HG02973 (cell line): ENCODE measurements around the gene EIF3I.
A peak's percentile ranks its signal among the peaks of the same experiment; 100 is the strongest.

ENCODE experiments used
- ATAC-seq: cut with Tn5 transposase; IDR thresholded peaks from one replicate; pipeline ENCODE4 v1.9.1; 2021; ENCODE audit warnings: moderate library complexity; ENCODE audit not compliant: unreplicated experiment

Gene EIF3I

DNA sequence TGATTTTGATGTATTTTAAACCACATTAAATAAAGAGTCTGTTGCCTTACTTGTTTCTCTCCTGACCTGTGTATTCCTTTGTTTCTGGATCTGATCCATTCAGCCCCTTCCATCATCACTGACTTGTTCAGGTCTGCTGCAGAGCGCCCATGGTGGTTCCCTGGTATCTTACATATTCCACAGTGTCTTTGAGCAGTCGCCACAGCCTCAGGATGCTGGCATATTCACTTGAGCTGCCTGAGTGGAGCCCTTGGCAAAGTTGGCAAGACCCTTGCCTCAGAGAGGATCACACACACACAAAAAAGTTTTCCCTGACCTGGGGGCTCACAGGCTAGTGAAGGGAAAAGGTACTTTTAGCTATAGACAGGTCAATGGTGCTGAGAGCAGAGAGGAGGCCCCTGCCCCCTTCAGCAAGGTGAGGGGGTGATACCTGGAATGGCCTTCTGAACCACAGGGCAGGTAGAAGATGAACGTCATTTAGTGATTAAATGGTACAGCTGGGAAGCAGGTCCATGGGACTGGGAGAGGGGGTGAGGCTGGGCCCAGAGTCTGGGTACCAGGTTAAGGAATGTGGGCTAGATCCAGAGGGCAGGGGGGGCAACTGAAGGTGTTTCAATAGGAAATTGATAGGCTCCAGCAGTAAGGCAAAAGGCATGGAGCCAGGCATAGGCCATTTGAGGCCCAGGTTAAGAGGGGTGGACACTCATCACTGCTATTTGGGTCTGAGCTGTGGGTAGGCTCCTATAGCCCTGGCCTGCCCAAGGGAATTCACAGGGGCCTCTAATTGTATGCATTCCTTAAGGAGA, 23.8 kb upstream of the EIF3I start:
- ATAC-seq, result no peak

DNA sequence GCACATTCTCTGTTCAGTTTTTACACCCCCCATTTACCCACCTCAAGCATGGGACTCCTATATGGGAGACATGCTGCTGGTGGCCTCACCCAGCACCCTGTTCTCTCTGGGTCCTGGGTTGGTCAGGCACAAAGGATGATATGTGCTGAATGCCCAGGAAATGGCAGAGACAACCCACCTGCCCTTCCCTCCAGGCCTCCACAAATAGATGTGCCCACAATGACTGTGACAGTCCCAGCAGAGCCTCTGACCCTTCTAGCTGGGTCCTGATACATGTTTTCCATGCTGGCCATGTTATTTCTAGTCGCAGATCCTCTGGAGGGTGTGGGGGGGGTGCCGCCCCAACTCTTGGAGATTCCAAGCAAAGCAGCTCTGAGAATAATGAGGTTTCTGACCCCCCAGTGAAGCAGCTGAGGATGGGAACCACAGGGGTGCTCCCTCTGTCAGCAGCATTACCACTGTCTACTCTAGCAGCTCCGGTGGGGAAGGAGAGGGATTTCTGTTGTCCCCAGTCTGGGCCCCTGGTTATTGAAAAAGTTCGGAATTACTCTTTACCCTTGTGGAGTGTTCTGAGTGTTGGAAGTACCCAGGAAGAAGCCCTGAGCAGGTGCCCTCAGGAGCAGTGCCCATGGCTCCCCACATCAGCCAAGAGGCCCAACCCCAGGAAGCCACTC, 23.0 kb upstream of the EIF3I start:
- no peak for ATAC-seq

DNA sequence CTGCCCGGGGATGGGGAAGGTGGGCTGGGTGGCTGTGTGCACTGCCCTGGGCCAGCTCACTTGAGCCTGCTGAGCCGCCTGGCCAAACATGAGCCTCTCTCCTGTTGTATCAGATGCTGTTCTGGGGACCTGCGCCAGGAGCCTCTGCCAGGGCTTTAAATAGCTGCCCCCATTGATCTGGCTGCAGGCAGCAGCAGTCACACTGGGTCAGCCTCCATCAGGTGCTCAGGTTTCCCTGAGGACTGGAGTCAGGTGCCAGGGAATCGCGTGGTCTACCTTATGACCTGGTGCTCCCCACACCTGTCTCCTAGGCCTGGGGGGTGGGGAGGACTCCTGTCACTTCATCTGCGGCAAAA, 22.5 kb upstream of the EIF3I start:
- ATAC-seq, result no peak

DNA sequence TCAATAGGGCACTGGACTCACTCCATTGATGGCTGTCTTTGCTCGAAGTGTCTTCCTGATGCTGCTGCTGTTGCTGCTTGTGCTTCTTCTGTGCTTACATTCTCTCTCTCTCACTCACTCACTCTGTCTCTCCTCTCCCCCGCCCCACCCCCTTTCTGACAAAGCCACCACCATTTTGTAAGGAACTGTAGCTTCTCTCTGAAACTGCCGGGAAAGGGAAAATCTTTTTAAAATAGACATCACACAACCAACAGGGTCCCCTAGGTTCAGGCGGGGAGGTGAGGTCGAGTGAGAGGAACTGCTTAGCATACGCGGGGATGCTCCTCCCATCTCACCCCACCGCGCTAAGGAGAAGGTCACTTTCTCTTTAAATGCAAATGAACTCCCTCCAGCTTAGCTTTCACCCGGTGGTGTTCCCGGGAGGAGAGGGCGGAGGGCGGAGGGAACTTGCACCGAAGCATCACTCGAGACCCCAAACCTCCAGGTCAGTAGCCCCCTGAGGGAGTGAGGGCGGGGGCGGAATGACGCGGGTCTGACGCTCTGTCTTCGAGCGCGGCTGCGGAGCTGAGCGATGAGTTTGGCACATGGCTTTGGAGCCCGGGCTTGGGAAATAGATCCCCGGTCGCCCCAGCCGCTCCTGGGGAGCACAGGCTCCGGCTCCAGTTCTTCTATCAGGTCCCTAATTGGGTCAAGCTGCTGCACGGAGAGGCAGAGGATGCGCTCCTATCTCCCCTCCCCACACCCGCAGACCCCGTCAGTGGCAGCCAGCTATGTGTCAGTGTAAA, 21.8 kb upstream of the EIF3I start, which contains the start of gene CCDC28B:
CCDC28B (plus strand) TSS at position 370 of the 785 bp plus-strand sequence. CDS start 1,341 bp downstream, outside the sequence.
- no peak for ATAC-seq

DNA sequence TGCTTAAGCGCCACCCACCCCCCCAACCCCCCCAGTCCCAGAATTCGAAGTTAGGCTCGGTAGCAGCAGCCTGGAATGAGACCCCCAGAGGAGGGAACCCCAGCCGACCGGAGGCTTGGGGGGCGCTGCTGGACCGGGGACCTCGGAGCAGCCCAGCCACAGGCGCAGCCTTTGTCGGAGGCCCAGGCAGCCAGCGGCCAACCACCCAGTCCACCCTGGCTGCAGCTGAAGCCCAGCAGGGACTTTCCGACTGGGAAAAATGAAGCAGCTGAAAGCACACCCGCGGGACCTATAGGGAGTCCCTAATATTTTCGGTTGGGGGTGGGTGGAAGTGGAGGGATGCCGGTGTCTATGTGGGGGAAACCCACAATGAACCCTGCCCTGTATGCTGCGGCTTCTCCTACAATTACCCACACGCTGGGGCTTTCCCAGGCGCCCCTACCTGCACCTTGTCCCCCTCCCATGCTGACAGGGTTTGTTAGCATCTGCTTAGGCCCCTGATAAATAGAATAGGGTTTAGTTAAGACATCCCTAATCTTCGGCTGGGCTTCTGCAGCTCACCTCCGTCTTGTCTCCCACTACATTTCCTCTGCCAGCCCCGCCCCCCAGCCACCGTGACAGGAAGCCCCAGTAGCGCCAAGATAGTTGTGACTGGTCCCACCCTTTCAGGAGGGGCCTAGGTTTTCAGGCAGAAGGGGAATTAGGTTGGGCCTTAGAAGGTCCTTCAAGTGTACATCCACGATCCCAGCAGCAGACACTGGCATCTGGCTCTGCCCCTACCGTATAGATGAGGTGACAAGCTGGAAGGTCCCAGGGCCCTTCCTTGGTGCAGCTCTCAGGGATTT, 21.0 kb upstream of the EIF3I start:
- ATAC-seq, result peak; percentile 30

DNA sequence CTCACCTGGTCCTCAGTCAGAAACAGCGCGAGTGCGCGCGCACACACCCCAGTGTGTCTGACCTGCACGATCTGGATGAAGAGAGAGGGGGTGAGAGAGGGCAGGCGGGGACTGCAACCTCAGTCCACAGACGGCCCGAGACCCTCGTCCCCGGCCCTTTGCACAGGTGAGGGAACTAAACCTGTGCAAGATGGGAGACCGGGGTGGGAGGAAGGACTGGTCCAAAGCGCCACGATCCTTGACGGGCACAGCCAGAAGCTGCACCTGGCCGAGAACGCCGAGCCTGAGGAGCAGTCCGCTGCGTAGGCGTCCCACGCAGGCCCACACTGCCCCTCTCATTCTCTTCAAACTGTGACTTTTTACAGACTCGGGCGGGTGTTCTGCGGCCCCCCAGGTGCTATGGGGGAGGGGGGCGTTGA, 17.3 kb upstream of the EIF3I start:
- no peak for ATAC-seq

DNA sequence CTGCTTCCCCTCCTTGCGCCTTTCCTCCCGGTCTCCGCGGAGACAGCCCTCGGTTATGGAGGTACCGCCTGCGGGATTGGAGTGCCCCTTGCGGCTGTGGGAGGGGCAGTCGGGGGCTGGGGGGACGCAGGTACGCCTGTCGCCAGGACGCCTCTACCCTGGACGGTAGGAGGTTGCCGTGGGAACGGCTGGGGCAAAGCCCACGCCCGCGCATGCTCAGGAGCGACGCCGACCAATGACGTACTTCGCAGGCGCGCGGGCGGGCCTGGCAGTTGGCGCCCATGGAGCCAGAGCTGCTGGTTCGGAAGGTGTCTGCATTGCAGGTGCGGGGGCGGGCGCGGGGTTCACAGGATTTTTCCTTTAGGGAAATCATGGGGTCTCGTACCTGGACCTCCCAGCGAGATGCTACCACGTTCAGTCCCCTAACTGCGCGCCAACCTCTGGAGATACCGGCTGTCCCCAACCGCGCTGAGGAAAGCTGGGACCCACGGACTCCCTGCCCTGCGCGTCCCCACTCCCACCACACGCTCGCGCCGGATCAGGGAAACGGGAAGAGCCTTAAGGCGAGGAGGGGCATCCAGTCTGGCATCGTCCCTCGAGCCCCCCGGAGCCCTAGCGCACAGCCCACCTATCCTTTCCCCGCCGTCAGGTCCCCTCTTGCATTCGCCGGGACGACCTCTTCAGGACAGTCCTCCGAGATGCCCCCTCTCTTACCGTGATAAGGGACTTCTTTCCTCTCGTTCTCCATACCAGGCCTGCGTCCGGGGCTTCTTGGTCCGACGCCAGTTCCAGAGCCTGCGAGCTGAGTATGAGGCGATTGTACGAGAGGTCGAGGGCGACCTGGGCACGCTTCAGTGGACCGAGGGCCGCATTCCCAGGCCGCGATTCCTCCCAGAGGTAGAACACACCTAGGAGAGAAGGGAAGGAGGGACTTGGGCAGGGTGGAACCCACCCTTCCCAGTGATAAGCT, 16.5 kb upstream of the EIF3I start, which contains the start of gene IQCC:
IQCC (plus strand) TSS at position 271 of the 970 bp plus-strand sequence; CDS start at position 282, 11 bp downstream.
- ATAC-seq, result peak; percentile 45

DNA sequence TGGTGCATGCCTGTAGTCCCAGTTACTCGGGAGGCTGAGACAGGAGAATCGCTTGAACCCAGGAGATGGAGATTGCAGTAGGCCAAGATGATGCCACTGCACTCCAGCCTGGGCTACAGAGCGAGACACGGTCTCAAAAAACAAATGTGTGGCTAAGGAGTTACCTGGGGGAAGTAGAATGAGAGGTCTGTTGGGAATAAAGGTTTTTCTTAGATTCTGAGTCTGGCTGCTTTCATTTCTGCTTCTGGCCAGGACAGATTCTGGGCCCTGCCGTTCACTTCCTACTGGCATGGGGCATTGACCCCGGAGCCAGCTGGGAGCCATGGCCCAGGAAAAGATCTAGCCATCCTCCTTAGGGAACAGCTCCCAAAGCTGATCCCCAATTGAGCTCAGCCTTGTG, 13.7 kb upstream of the EIF3I start:
- ATAC-seq, result no peak

DNA sequence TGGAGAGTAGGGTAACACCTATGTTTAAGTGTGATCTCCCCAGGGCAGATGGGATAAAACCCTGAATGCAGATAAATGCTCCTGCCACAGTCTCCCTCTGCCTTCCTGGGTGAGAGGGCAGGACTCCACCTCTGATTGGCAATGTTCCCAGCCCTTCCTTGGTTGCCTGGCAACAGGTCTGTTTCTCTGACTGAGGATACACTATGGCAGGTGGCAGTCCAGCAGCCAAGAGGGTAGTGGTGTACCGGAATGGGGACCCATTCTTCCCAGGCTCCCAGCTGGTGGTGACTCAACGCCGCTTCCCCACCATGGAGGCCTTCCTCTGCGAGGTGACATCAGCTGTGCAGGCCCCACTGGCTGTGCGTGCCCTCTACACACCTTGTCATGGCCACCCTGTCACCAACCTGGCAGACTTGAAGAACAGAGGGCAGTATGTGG, 13.3 kb upstream of the EIF3I start, which contains the start of gene DCDC2B:
DCDC2B (plus strand) TSS at position 199 of the 438 bp plus-strand sequence; CDS start at position 204, 5 bp downstream.
- ATAC-seq, result no peak

DNA sequence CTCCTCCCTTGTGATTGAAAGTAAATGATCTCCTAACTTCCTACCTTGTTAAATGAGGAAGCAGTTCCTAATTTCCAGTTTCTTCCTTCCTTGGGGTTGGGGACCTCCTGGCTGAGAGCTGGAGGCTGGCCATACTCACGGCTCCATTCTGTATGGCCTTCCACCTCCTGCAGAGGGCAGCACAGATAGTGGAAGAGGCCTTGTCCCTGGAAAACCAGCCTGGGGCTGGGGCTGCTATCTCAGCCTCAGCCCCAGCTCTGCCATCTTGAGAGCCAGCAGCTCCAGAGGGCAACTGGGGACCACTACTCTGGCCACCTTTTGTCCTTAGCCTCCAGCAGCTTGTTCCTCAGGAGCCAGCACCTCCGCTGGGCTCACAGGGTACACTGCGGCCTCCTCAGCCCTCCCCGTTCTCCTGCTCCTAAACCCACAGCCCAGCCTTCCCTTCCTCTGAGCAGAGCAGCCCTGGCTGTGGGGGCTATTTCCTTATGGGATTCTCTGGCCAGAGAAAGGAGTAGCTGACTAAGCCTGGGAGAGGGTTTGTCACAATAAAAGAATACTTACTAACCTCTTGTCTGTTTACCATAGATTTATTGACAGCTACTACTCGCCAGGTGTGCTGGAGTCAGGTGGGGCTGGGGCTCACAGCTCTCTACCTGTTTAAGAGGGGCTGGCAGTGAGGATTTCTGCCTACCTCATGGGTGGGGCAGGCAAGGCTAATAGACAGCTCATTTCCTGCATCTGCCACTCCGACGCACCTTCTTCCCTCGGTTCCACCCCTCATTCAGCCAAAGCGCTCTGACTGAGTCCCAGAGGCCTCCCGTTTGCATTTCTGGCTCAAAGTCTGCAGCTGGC, 6.4 kb upstream of the EIF3I start:
- no peak for ATAC-seq

DNA sequence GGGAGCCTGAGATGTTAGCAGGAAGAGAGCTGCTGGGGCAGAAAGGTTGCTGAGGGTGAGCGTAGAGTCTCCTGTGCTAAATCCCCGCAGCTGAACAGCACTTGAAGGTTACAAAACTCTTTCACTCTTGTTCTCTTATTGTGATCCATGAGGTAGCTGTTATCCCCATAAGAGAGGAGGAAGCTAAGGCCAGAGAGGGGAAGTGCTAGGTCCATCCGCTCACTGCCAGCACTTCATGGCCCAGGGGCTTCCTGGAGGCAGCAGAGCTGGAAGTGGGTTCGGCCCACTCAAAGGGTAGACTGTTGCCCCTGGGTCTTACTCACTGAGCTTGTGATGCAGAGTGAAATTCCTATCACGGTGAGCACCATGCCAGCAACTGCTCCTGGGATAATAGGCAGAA, 5.6 kb upstream of the EIF3I start:
- ATAC-seq, result no peak

DNA sequence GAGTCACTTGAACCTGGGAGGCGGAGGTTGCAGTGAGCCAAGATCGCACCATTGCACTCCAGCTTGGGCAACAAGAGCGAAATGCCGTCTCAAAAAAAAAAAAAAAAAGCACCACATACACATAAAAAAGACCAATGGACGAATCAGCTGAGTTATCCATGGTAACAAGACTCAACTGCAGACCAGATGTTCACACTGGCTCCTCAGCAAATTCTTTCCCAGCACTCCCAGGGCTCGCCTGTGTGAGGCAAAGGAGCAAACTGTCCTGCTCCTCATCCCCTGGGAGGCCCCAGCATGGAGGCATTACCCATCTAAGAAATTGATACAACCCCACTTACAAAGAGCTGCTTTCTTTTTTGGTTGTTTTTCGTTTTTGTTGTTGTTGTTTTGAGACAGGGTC, 3.2 kb upstream of the EIF3I start:
- no peak for ATAC-seq

DNA sequence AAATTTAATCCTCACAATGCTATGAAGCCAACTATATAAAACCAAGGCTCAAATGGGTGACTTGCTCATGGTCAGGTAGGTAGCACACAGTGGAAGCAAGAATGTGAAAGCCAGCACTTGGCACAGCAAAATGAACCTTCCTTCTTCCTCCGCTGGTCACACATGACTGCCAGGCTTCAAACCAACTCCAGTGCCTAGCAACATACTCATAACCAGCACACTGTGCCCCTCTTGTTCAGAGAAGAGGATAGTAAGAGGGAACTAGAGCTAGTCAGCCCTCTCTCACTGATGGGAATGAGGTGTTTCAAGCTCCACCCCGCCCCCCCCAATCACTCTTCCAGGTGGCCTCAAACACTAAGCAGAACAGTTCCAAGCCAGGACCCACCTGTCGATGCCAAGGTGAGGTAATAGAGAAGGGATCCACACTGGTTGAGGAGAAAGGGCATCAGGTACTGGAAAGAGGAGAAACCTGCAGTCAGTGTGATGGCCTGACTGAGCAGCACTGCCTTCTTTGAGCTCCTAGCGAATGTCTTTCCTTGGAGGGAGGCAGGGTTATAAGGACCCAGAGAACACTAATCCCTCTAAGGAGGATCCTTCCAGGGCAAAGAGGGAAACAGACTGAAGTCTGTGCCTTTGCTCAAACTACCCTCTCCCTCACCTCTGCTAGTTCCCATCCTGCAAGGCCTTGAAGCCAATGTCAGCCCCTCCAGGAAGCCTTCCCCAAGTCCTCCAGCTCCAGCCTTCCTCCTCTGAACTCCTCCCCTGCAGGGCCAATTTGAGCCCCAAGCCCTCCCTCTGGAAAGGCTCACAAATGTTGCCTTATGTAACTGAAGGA, 1.2 kb upstream of the EIF3I start:
- no peak for ATAC-seq

DNA sequence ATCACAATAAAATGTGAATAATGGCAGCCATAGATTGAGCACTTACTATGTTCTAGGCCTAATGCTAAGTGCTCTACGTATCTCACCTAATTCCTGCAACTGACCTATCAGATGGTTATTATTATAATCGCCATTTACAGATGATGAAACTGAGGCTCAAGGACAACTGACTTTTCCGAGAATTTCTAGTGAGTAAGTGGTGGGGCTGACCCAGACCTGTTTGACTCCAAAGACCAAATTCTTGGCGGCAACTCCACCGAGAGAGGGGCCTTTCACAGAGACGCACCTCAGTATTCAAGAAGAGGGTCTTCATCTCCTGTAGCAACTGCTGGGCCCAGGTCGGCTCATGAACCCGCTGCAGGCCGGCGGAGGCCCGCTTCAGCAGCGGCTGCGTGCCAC, 627 bp upstream of the EIF3I start:
- no peak for ATAC-seq

DNA sequence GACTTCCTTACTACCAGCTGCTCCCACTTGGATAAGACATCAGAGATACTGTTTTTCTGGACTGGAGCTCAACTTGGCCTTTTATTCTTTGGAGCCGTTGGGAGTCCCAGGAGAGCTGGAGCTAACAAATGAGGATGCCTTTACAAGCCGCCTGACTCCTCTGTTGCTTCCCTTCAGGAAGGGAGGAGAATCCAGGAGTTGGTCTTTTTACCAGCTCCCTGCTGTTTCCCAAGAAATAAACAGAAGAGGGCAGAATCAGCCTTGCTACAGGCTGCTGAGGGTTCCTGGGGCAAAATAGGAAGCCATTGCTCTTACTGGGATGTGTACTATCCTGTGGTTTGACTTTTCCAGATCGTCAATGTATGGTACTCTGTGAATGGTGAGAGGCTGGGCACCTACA, 1.5 kb downstream of the EIF3I start:
- no peak for ATAC-seq

DNA sequence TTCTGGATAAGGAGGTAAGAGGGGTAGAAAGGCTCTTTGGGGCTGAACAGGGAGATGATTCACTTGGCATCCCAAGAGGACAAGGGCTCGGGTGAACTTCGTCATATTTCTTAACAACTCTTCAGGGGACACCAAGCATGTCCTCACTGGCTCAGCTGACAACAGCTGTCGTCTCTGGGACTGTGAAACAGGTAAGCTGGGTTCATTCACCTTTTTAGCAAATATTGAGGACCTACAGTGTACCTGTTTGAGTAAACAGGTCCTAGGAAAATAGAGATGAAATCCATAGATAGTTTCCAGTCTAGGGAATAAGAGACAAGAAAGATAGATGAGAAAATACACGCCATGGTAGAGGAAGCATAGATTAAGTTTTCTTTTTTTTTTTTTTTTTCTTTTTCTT, 2.1 kb downstream of the EIF3I start:
- ATAC-seq, result no peak

DNA sequence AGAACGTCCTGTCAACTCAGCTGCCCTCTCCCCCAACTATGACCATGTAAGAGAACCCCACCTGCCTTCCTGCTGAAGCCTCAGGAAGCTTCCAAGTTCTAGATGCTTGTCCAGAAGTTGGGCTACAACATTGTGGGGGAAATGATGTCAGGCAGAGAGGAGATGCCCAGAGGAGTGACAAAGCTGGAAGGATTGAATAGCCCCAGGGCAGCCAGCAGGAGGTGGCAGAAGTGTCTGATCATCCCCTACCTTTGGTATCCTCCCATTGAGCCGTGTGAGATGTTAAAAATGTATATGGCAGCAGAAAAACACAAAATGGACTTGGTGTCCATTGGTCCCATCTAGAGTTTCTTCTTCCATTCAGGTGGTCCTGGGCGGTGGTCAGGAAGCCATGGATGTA, 6.6 kb downstream of the EIF3I start:
- ATAC-seq, result no peak
